ENCODE data around the gene BUD31.
"Not testable (repeated sequence)": the region's sequence is repeated elsewhere in the genome, so short reads cannot be mapped to it uniquely, and the experiment has no call there.

Gene BUD31

GRCh38 chr7:99395616-99396327 is 13.0 kb upstream of the BUD31 start:
- in situ Hi-C loops (cut with HindIII; ENCODE audit: low pct_ligation_motif_present, low pct_unique_long_range_greater_than_20kb, low sequenced_read_pairs) = no loop called here
- no peak for DNase-seq

DNA sequence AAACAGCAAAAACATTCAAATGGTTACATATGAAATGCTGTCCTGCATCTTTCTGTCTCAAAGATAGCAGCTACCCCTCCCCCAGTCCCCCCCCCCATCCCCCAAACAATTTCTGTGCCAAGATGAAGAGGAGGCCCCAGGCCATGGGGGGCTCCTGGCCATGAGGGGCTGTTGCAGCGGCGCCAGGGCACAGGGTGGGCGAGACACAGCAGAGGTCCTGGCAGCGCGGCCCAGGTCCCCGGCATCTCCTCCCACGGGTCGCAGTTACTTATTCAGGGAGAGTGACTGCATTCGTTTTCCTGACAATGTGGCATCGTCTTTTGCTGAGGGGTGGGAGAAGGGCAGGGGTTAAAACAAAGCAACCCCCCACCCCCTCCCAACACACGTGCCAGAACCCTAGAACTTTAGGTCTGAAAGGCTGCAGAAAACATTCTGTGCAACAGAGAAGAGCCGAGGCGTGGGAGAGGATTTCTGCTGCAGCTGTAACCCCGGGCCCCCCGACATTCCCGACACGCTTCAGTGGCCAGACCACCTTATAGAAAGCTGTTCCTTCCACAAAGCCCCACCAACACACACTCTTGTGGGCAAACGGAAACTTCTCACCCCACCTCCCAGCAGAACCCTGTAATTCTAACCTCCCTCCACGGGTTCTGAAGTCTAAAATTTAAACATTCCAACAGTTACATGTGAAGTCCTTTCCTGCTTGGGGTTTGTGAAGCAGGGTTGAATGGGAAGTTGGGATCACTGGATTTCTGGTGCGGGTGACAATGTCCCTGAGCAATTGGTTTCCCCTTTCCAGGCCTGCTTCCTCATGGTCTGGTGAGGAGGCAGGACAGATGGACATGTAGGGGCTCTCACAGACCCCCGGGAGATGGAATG is 12.1 kb upstream of the BUD31 start:
- in situ Hi-C loops (cut with HindIII; ENCODE audit: low pct_ligation_motif_present, low pct_unique_long_range_greater_than_20kb, low sequenced_read_pairs) = no loop called here
- no peak for DNase-seq

DNA sequence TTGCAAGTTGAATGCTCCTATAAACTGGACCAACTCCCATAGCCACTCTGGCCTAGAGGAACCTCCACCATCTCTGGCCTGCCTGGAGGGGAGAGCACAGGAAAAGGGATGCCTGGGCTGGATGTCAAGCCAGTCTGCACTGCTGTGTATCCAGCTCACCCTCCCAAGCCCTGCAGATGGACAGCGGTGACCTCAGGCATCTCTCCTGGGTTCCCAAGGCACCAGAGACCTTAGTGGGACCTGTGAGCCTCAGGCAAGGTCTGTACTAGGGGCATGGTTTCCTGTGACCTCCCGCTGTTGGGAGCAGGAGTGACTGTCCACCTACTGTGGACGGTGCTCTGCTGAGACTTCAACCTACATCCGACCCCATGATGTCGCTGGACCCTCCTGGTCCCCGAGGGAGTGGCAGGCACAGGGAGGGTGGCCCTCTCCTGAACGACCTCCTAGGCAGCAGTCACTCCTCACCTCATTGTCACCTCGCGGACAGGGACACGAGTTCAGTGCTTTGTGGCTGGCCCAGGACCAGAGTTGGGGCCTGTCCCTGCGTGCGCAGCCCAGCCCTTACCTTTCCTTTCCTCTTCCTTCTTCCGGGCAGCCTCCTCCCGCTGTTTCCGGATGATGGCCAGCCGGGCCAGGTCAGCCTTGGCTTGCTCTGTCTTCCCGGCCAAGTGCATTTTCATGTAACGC is 11.3 kb upstream of the BUD31 start:
- no peak for DNase-seq
- in situ Hi-C loops (cut with HindIII; ENCODE audit: low pct_ligation_motif_present, low pct_unique_long_range_greater_than_20kb, low sequenced_read_pairs) = no loop called here

- in situ Hi-C loops (cut with HindIII; ENCODE audit: low pct_ligation_motif_present, low pct_unique_long_range_greater_than_20kb, low sequenced_read_pairs) = no loop called here
- no peak for DNase-seq
Observed at GRCh38 chr7:99398891-99399445, 9.8 kb upstream of the BUD31 start.

- no peak for DNase-seq
- in situ Hi-C loops (cut with HindIII; ENCODE audit: low pct_ligation_motif_present, low pct_unique_long_range_greater_than_20kb, low sequenced_read_pairs) = no loop called here
Observed at GRCh38 chr7:99399597-99399996, 9.2 kb upstream of the BUD31 start.

GRCh38 chr7:99402854-99403253 is 5.9 kb upstream of the BUD31 start:
- in situ Hi-C loops (cut with HindIII; ENCODE audit: low pct_ligation_motif_present, low pct_unique_long_range_greater_than_20kb, low sequenced_read_pairs) = no loop called here
- no peak for DNase-seq

DNA sequence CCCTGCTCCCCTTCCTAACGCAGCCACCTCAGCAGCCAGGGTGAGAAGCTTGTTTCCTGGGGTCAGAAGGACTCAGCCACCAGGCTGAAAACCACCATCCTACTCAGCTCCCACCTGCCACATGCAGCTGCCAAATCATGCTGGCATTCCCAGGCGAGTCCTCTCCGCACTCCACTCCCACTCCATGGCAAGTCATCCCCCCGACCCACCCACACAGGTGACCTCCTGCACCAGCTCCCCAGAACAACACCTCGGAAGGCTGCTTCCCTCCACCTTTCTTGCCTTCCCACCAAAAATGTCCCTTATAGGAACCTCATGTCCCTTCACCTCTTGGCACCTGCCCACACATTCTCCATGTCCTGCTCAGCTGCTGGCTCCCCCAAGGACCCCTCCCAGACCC is 5.0 kb upstream of the BUD31 start:
- in situ Hi-C loops (cut with HindIII; ENCODE audit: low pct_ligation_motif_present, low pct_unique_long_range_greater_than_20kb, low sequenced_read_pairs) = no loop called here
- no peak for DNase-seq

DNA sequence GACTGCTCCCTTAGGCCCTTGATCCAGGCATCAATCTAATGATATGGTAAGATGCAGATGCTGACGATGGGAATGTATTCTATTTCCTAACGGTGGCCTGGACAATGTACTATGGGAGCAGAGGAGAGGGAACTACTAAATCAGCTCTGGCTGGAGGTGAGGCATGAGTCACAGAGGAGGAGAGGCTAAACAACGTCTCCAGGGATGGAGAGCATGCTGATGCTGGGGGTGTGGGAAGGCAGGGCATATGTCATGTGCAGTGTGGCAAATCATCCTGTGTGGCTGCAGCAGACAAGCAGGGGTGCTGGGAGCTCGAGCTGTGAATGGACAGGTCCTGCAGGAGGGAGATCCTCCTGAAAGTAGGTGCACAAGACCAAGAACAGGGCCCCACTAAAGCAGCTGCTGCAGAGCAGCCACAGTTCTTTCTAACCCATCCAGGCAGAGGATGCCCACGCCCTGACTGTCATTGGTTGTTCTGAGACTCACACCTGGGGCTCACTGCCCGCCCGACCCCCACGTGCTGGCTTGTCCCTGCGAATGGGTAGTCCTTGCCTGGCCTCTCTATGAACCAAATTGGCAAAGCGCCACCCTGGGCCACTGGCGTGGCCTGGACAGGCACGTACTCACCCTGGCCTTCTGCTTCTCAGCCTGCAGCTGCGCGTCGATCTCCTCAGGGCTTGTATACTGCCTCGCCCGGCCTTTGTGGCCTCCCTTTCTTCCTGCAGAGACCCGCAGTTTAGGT is 4.4 kb upstream of the BUD31 start:
- in situ Hi-C loops (cut with HindIII; ENCODE audit: low pct_ligation_motif_present, low pct_unique_long_range_greater_than_20kb, low sequenced_read_pairs) = no loop called here
- DNase-seq = no peak

DNA sequence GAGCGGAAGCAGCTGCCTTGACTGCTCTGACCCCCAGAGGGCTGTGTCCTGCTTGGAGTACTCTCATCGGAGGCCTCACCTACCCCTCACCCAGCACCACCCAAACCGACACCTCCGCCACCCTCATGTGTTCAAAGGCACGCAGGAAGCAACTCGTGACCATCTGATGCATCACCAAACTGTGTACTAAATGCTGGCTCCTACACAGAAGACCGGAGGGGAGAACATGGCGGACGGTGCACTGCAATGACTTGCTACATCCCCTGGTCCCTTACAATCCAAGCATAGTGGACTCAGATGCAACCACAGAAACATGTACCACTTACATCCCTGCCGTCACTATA is 3.8 kb upstream of the BUD31 start:
- DNase-seq = no peak
- in situ Hi-C loops (cut with HindIII; ENCODE audit: low pct_ligation_motif_present, low pct_unique_long_range_greater_than_20kb, low sequenced_read_pairs) = no loop called here

DNA sequence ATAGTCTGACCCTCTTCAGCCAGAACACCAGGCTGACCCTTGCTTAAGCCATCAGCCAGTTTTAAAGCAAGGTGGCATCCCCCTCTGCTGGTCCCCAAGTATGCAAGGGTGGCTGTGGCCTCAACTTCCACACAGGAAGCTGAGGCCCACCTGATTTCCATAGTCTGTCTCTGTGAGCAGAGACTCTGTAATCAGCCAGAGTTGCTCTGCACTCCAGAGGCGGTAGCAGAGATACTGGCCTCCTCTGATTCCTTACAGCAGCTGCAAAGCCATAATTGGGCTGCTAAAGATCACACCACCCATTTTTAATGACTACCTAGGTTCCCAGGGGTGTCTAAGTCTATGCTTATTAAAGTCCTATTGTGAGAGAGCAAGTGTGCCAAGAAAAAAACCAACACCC is 2.2 kb upstream of the BUD31 start:
- no peak for DNase-seq
- in situ Hi-C loops (cut with HindIII; ENCODE audit: low pct_ligation_motif_present, low pct_unique_long_range_greater_than_20kb, low sequenced_read_pairs) = no loop called here

GRCh38 chr7:99407872-99408378 is 844 bp upstream of the BUD31 start:
- in situ Hi-C loops (cut with HindIII; ENCODE audit: low pct_ligation_motif_present, low pct_unique_long_range_greater_than_20kb, low sequenced_read_pairs) = no loop called here
- DNase-seq = peak; percentile 87

DNA sequence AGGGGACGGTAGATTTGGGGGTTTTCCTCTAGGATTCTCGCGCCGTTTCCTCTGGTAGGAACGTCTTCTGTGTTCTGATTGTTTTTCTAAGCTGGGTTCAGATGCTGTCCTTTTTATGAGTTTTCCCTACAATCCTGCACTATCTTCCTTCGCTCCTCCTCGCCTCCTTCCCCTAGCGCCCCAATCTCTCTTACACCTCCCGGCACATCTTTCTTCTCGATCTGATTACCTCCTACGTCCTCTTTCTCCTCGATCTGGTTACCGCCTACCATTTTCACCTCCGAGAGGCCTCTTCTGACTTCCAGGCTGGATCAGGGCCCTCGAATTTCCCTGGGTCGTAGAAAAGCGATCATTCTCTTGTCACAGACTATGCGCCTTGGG is 413 bp downstream of the BUD31 start:
- in situ Hi-C loops (cut with HindIII; ENCODE audit: low pct_ligation_motif_present, low pct_unique_long_range_greater_than_20kb, low sequenced_read_pairs) = no loop called here
- peak; percentile 45 for DNase-seq

DNA sequence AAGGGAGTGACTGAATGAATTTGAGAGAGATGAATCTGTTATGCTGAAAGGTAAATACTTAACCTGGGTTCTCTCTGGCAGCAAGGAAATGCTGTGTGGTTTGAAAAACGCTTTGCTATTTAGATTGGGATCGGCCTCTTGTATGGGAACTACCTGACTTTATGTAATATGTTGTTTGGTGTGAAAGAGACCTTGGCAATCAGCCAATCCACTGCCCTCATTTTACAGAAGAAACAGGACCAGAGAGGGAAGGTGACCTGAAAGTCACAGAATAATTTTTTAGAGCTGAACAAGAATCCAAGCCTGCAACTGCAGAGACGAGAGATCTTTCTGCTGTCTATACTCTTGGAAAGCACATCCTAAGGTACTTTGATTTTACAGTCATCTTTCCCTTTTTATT is 1.0 kb downstream of the BUD31 start:
- DNase-seq = no peak
- in situ Hi-C loops (cut with HindIII; ENCODE audit: low pct_ligation_motif_present, low pct_unique_long_range_greater_than_20kb, low sequenced_read_pairs) = no loop called here

- in situ Hi-C loops (cut with HindIII; ENCODE audit: low pct_ligation_motif_present, low pct_unique_long_range_greater_than_20kb, low sequenced_read_pairs) = no loop called here
- no peak for DNase-seq
Observed at GRCh38 chr7:99410635-99411034, 1.9 kb downstream of the BUD31 start.

DNA sequence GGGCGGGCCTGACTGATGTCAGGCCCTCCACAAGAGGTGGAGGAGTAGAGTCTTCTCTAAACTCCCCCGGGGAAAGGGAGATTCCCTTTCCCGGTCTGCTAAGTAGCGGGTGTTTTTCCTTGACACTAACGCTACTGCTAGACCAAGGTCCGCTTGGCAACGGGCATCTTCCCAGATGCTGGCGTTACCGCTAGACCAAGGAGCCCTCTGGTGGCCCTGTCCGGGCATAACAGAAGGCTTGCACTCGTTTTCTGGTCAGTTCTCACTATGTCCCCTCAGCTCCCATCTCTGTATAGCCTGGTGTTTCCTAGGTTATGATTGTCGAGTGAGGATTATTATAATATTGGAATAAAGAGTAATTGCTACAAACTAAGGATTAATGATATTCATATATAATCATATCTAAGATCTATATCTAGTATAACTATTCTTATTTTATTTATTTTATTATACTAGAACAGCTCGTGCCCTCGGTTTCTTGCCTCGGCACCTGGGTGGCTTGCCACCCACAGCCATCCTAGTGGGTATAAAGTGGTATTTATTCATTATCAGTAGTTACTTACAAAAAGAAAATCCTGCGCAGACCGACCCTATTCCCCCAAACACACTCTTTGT is 6.9 kb downstream of the BUD31 start:
- in situ Hi-C loops (cut with HindIII; ENCODE audit: low pct_ligation_motif_present, low pct_unique_long_range_greater_than_20kb, low sequenced_read_pairs) = not testable (repeated sequence)
- DNase-seq = peak; percentile 80

GRCh38 chr7:99418260-99418659 is 9.5 kb downstream of the BUD31 start:
- in situ Hi-C loops (cut with HindIII; ENCODE audit: low pct_ligation_motif_present, low pct_unique_long_range_greater_than_20kb, low sequenced_read_pairs) = no loop called here
- no peak for DNase-seq

DNA sequence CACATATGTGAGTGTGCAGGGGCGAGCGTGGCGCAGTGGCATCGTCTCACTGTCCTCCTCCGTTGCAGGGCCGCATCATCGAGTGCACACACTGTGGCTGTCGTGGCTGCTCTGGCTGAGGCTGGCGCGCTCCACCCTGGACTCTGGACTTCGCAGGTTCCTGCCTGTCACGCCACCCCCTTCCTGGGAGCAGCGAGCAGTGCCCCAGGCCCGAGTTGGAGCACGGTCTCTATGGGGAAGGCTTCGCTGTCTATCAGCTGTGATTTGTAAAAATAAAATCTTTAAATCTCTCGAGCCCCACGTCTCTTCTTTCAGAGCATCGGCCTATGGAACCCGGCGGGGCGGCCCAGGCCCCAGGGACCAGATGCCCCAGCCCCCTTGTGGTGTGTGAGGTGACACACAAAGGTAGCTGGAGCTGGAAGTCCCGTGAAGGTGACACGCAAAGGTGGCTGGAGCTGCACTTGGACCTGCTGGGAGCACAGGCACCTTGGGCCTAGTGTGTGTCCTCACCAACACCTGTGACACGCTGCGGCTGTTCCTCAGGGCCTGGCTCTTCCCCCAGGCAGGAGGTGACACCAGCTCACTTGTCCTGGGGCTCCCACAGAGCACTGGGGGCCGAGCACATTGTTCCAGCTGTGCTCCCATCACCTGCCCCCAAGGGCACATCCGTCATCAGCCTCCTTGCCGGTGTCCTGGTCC is 10.7 kb downstream of the BUD31 start:
- in situ Hi-C loops (cut with HindIII; ENCODE audit: low pct_ligation_motif_present, low pct_unique_long_range_greater_than_20kb, low sequenced_read_pairs) = no loop called here
- no peak for DNase-seq

GRCh38 chr7:99420213-99420612 is 11.4 kb downstream of the BUD31 start:
- no peak for DNase-seq
- in situ Hi-C loops (cut with HindIII; ENCODE audit: low pct_ligation_motif_present, low pct_unique_long_range_greater_than_20kb, low sequenced_read_pairs) = no loop called here

Measured in ACHN (cell line).